Islet precursor cell (in vitro differentiated cells): ENCODE results near the gene BUB3.

Experiments
- DNase-seq: peaks from one replicate; pipeline ENCODE4 v3.0.0-alpha.2; 2018

Gene BUB3

GRCh38 chr10:123141791-123142700, 12.2 kb upstream of the BUB3 start:
- no peak for DNase-seq

DNA sequence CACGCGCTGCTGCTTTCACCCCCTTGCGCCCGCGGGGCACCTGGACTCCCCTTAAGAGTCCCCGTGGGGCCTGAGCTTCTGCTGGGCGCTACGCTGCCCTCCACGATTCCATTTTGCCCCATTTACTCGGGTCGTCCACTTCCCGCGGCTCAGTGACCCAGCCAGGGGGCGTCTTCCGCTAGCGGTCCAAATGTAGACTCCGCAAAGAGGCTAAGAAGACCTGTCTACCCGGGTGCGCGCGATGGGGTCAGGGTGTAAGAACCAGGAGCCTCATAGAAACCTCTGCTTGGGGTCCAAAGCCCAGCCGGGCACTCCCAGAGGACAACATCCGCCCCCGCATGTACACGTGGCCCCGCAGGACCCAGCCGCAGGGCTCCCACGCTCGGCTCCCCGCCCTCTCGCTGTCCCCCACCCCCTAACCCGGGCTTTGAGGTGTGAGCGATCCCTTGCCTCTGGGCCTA, 11.5 kb upstream of the BUB3 start:
- no peak for DNase-seq

- DNase-seq: no peak
Measured at GRCh38 chr10:123143162-123143824, 10.9 kb upstream of the BUB3 start.

- no peak for DNase-seq
Measured at GRCh38 chr10:123143825-123144168, 10.4 kb upstream of the BUB3 start.

- DNase-seq: no peak
Measured at GRCh38 chr10:123144697-123145541, 9.3 kb upstream of the BUB3 start.

- no peak for DNase-seq
Measured at GRCh38 chr10:123145542-123146012, 8.6 kb upstream of the BUB3 start.

DNA sequence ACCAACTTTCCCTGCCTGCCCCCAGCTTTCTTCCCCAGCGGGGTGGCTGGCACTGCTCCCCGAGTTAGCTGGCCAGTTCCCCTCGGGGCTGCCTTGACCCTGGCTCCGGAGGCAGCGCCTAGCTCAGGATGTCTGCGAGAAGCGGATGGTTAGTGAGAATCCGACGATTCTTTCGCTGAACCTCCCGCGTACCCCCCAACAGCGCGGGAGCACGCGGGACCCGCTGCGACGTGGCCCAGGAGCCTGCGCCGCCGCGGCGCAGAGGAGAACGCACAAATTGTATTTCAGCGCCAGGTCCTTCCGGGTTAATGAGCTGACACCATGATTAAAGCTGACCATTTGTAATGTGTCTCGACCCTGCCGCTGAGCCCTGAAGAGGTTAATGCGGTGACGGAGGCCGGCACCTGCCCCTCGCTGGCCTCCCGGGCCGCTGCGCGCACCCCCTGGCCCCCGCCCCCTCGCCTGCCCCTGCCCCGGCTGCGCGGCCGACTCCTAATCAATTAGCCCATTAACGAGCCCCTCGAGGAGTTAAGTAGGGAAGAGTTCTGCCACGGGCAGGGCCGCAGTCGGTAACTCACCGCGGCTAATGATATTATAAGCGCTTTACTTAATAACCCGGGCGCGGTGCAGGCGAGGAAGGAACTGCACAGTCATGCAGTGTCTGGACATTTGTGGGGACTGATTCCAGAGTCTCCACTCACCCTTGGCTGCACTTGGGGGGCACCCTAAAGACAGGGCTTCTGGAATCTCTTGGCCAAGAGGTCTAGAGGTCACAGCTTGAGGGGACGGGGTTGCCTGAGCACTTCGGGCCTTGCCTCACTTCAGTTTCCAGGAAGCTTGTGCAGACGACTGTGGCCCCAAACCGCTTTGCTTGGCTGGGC, 7.9 kb upstream of the BUB3 start:
- no peak for DNase-seq

DNA sequence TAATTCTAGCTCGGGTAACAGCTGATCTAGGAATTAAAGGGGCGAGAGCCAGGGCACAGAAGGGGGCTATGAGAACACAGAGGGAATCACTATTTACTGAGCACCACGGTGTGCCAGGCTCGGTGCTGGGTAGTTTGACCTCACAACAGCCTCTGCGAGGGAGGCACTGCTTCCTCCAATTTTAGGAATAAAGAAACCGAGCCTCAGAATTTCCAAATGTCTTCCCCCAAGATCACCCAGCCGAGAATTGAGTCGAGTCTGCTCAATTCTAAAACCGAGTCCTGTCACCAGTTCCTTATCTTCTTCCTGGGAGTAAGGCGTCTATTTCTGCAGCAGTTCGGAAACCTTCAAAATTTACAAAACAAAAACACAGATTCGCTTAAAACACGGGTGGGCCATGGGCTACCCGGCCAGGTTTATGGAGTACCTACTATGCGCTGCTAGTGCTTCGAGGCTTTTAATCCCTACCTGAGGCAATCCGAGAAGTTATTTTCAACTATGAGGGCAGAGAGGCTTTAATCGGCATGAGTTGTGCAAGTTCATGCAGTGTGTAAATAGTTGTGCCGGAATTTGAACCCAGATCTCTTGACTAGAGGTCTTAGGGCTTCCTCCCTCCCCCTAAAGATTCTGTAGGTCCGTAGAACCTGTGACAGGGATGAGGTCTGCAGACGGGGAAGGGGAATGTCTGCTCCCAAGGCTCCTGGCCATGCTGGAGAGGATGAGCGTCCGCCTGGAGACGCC, 7.1 kb upstream of the BUB3 start:
- no peak for DNase-seq

DNA sequence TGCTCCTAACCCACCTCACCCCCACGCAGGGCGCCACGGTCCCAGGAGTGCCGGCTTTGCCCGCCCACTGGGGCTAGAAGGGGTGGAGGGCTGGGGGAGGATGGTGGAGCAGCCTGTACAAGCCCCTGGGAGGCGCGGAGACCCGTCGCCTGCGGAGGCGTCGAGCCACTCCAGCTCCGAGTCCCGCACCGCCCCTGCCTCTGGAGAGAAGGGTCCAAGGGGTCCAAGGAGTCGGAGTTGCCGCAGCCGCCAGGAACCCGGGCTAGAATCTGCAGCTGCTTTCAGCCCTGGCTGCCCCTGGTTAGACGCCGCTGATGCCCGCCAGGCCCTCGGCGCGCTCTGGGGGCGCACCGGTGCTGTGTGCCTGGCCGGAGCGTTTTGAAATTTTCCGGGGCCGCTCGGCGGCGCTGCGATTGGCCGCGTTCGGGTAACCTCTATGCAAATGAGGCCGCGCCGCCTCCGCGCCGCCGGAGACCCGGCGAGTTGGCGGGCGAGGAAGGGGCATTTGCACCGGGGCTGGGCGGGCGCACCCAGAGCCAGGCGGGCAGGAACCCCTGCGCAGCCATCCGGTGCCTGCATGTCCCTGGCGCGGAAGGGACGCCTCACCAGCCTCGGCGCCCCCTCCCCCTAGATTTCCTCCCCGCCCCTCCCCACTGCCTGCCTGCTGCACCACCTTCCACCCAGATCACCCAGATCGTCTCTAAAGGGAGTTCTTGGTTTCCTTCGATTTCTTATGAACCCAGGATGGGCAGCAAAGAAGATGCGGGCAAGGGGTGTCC, 6.4 kb upstream of the BUB3 start, which contains the start of gene HMX2:
TSS of gene HMX2 (plus strand) at position 502 of the 779 bp plus-strand sequence. CDS start at position 745, 243 bp downstream.
- no peak for DNase-seq

DNA sequence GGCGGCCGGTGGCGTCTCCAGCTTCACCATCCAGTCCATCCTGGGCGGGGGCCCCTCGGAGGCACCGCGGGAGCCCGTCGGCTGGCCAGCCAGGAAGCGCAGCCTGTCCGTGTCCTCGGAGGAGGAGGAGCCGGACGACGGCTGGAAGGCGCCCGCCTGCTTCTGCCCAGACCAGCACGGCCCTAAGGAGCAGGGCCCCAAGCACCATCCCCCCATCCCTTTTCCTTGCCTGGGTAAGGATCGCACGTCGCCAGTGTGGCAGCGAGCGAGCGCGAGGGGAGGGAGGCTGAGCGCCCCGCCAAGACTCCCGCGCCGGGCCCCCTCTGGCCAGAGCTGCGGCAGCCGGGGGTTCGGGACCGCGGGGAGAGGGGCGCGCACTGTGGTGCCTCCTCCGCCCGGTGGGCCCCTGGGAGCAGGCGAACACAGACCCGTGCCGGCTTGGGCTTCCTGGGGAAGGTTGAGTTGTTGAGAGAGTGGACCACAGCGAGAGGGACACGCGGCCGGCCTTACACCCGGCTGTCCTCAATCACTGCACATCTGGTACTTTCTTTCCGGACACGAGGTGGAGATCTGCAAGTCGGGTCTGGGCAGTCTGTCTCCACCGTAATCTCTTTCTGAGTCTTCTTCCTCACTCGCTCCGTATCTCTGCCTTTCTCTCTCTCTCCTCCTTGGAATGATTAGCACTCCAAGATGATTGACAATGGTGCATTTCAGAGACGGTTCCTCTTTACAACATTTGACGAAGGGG, 5.6 kb upstream of the BUB3 start:
- DNase-seq: no peak

GRCh38 chr10:123149162-123149567, 5.0 kb upstream of the BUB3 start:
- no peak for DNase-seq

GRCh38 chr10:123149568-123150270, 4.5 kb upstream of the BUB3 start:
- peak; percentile 72 for DNase-seq

GRCh38 chr10:123150271-123150985, 3.8 kb upstream of the BUB3 start:
- no peak for DNase-seq

DNA sequence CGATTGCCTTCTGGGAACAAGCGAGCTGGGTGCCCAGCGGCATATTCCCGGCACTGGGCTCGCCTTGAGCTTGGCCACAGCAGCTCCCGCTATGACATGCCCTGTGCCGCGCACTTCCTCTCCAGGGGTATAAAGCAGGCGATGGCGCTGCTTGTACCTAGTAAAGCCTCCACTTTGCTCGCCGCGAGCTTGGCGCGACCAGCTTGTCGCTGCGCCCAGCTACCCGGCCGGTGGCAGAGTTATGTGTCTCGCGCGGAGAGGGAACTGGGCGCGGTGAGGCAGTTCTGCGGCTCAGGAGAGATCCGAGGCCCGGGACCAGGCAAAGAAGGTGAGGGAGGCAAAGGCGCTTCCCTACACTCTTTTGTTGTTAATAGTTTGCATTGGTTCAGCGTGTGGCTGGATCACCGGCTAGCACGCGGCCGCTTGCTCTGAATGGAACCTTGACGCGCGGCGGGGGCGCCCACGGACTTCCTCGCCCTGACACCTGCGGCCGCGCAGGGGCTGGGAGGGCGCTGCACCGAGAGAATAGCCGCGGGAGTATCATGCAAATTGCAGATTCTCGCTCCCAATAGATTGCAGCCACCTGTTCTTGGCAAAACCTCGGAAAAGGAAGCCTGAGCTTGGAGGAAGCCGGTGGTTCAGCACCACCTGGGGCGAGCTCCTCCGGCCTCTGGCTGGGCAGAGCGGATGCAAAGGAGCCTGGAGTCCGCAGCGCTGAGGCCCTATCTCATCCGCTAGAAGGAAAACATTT, 3.0 kb upstream of the BUB3 start:
- DNase-seq: peak; percentile 67

- DNase-seq: no peak
Measured at GRCh38 chr10:123151737-123152135, 2.5 kb upstream of the BUB3 start.

DNA sequence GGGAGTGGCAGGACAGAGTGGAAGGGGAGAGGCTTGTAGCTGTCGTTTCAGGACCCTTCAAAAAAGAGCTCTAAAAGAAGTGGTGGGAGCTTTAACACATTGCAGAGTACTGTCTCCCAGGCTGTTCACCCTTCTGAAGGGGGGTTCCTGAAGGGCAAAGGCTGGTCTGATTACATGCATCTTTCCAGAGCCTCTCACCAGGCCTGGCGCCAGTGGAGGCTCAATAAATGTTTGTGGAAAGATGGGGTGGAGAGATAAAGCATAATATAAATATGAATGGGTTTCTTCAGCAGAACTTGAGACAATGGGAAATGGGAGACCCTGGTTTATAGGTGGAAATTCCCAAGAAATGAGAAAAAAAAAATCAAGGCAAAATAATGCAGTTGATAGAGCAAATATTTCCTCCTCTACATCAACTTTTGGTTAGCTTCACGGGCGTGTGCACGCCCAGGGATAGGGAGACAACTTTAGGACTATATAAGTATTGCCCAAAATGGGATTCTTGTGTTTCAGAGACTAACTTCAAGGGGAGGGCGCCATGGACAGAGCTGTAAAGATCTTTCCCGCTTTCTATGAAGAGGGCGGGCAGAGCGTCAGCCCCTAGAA, 613 bp upstream of the BUB3 start:
- DNase-seq: no peak
